Keratinocyte (primary cell): ENCODE data around the gene TDRD3. TPM values are rescaled to one million over a fixed set of nuclear protein-coding genes. Genes with fewer than 3 reads are reported as not detected.

Experiments used
- DNase-seq: peaks from one replicate; pipeline ENCODE4 v3.0.0-alpha.2; 2011; ENCODE audit warnings: low read depth, missing footprints, low spot score
- FAIRE-seq: peaks from 2 replicates; lab custom pipeline; 2011; peaks lifted over from hg19 to GRCh38; lab: Jason Lieb, UNC
- H2AFZ ChIP-seq: 2 replicates; pipeline ENCODE4 v1.6.0; 2012; ENCODE audit warnings: low read length, control low read depth, inconsistent platforms; ENCODE audit not compliant: control insufficient read depth
- H3K27ac ChIP-seq: 2 replicates; pipeline ENCODE4 v1.5.1; 2011; ENCODE audit warnings: low read length; ENCODE audit not compliant: control insufficient read depth, insufficient read depth
- H3K27me3 ChIP-seq: 3 replicates; pipeline ENCODE4 v1.6.0; 2011; ENCODE audit warnings: low read length; ENCODE audit not compliant: control insufficient read depth, insufficient read depth; ENCODE audit errors: extremely low read depth
- H3K36me3 ChIP-seq, 2 experiments: 2 replicates in 1 of 2; 3 replicates in 1 of 2; pipeline ENCODE4 v1.5.1; 2011; ENCODE audit warnings: low read length in 2 of 2, mild to moderate bottlenecking in 1 of 2; ENCODE audit not compliant: control insufficient read depth in 2 of 2, insufficient read depth in 2 of 2; ENCODE audit errors: extremely low read depth in 1 of 2
- H3K4me1 ChIP-seq: 3 replicates; pipeline ENCODE4 v1.5.1; 2011; ENCODE audit warnings: low read length; ENCODE audit not compliant: control insufficient read depth, insufficient read depth; ENCODE audit errors: extremely low read depth
- H3K4me2 ChIP-seq: 3 replicates; pipeline ENCODE4 v1.6.0; 2011; ENCODE audit warnings: low read depth, low read length; ENCODE audit not compliant: control insufficient read depth, insufficient read depth; ENCODE audit errors: extremely low read depth
- H3K4me3 ChIP-seq, 3 experiments: fragments of 200-600 bp in 1 of 3; sonication (generic) in 1 of 3; 2 replicates in 2 of 3; 3 replicates in 1 of 3; pipeline ENCODE4 v1.5.1; 2011 to 2016; ENCODE audit warnings: low read length in 3 of 3, mild to moderate bottlenecking in 3 of 3, control low read depth in 2 of 3, inconsistent platforms in 1 of 3, low read depth in 1 of 3, mixed read lengths in 1 of 3, mixed run types in 1 of 3, moderate library complexity in 1 of 3; ENCODE audit not compliant: control insufficient read depth in 2 of 3, insufficient read depth in 2 of 3; ENCODE audit errors: extremely low read depth in 1 of 3
- H3K79me2 ChIP-seq: 2 replicates; pipeline ENCODE4 v1.6.0; 2012; ENCODE audit warnings: low read length; ENCODE audit not compliant: control insufficient read depth, insufficient read depth
- H3K9ac ChIP-seq: 3 replicates; pipeline ENCODE4 v1.6.0; 2011; ENCODE audit warnings: low read length; ENCODE audit not compliant: control insufficient read depth, insufficient read depth; ENCODE audit errors: extremely low read depth
- H3K9me1 ChIP-seq: 3 replicates; pipeline ENCODE4 v1.6.0; 2011; ENCODE audit warnings: low read length; ENCODE audit not compliant: control insufficient read depth, insufficient read depth; ENCODE audit errors: extremely low read depth
- H3K9me3 ChIP-seq: 2 replicates; pipeline ENCODE4 v1.5.1; 2012; ENCODE audit warnings: low read depth, low read length; ENCODE audit not compliant: control insufficient read depth
- H4K20me1 ChIP-seq: 3 replicates; pipeline ENCODE4 v1.6.0; 2011; ENCODE audit warnings: low read length; ENCODE audit not compliant: control insufficient read depth, insufficient read depth; ENCODE audit errors: extremely low read depth
- CTCF ChIP-seq, 3 experiments: IDR thresholded peaks in 1 of 3; conservative IDR thresholded peaks in 1 of 3; optimal IDR thresholded peaks in 1 of 3; 2 replicates in 2 of 3; 3 replicates in 1 of 3; pipeline versions ENCODE3 to v1.5.1; 2011; ENCODE audit warnings: low read length in 3 of 3, mild to moderate bottlenecking in 3 of 3, moderate library complexity in 2 of 3, control low read depth in 1 of 3, inconsistent platforms in 1 of 3; ENCODE audit not compliant: insufficient read depth in 2 of 3; ENCODE audit errors: extremely low read depth in 1 of 3
- EZH2 ChIP-seq: IDR thresholded peaks from one replicate; pipeline ENCODE4 v1.6.1; 2012; ENCODE audit warnings: inconsistent platforms, mild to moderate bottlenecking, low read length, moderate library complexity
- dilution Hi-C: fragments of 300-500 bp; cut with MboI; formaldehyde crosslinking; loops from one replicate; pipeline ENCODE4 v1.7.0; 2020; ENCODE audit warnings: low sequenced_read_pairs; ENCODE audit not compliant: extremely low pct_ligation_motif_present
- polyA plus RNA-seq, 5 experiments: library from polyadenylated mRNA; depleted of rRNA in 3 of 5; stranded (reverse) in 3 of 5; stranded (forward) in 1 of 5; unstranded in 1 of 5; fragments of >200 nt; gene quantifications; 1 replicate in 1 of 5; 2 replicates in 3 of 5; 3 replicates in 1 of 5; pipeline versions ENCODE4 v1.2.1 to v1.2.3, GENCODE V29; 2011 to 2012; ENCODE audit warnings: missing spikeins in 2 of 5, low read depth in 1 of 5, low replicate concordance in 1 of 5

Gene TDRD3
- polyA plus RNA-seq, 1 donor (not counting 4 experiments of a cell fraction or from before 2014, with no cell fraction given): 10.7 TPM

DNA sequence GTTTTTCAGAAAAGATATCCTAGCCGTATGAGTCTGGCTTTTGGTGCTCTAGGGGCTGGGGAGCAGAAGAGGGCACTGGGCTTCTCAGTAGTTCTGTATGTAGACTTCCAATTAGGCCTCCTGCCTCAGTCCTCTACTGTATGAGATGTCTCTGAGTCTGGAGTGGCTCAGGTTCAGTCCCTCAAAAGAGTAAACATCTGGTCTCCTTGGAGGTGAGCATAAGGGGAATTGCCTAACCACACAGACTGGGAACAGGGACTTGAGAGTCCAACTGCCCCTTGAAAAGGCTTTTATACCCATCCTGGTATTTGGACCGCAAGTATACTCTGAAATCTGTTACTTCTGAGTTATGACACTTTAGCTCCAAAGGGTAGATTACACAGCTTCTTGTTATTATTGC is 214.5 kb downstream of the TDRD3 start:
- Histone ChIP-seq H3K9me1 (no peaks in the 10 kb centered on the region), H3K9ac (no peak overlapping the region), H2AFZ (no peak overlapping the region), H3K4me3 (no peak overlapping the region), H3K4me1 (no peaks in the 10 kb centered on the region), H3K4me2 (no peak overlapping the region), H3K79me2 (no peaks in the 10 kb centered on the region), H3K9me3 (no peaks in the 10 kb centered on the region), H3K27ac (no peak overlapping the region), H4K20me1 (no peaks in the 10 kb centered on the region), H3K36me3 (no peaks in the 10 kb centered on the region), H3K27me3 (no peaks in the 10 kb centered on the region)
- TF ChIP-seq EZH2 (no peak), CTCF (optimal IDR thresholded peaks at IDR 0.05 in 1 of 3, IDR thresholded peaks at IDR 0.05 in 1 of 3, conservative IDR thresholded peaks at IDR 0.05 in 1 of 3; ENCODE audit: extremely low read depth in 1 of 3, insufficient read depth in 2 of 3, low read length in 3 of 3) (no peak)
- dilution Hi-C loops: no loop called here
- FAIRE-seq (no peak), DNase-seq (no peak)

DNA sequence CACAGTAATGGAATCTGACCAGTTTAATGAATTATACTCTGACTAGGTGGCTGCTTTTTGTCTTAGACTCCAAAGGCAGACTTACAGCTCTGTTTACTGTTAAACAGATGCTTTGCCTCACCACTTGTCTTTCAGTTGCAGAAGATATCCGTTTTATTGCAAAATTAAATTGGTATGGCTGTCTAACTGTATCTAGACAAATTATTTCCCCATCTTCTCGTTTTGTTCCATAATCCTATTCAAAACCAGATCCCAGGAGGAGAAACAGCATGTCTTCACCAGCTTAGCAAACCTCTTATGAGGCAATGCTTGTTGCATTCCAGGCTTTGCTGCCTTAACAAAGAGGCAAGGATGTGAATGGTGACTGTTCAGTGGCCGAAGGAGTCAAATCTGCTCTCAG is 215.6 kb downstream of the TDRD3 start:
- H3K27ac ChIP-seq: no peak overlapping the region
- H2AFZ ChIP-seq: no peak overlapping the region
- H3K4me3 ChIP-seq: no peak overlapping the region
- no peaks in the 10 kb centered on the region for H4K20me1 ChIP-seq
- dilution Hi-C loops: no loop called here
- no peaks in the 10 kb centered on the region for H3K9me1 ChIP-seq
- H3K4me2 ChIP-seq: no peak overlapping the region
- no peaks in the 10 kb centered on the region for H3K36me3 ChIP-seq
- no peak for FAIRE-seq
- no peaks in the 10 kb centered on the region for H3K9me3 ChIP-seq
- no peak for DNase-seq
- TF ChIP-seq EZH2 (no peak), CTCF (optimal IDR thresholded peaks at IDR 0.05 in 1 of 3, IDR thresholded peaks at IDR 0.05 in 1 of 3, conservative IDR thresholded peaks at IDR 0.05 in 1 of 3; ENCODE audit: extremely low read depth in 1 of 3, insufficient read depth in 2 of 3, low read length in 3 of 3) (no peak)
- no peaks in the 10 kb centered on the region for H3K79me2 ChIP-seq
- H3K4me1 ChIP-seq: no peaks in the 10 kb centered on the region
- no peaks in the 10 kb centered on the region for H3K27me3 ChIP-seq
- H3K9ac ChIP-seq: no peak overlapping the region
